Stomach (tissue), 4 donors: Measurements from ENCODE around the gene SHANK3.

ENCODE experiments used
- CTCF ChIP-seq, 7 experiments: fragments of 450-650 bp in 4 of 7; fragments of 200-600 bp in 3 of 7; sonication (generic) in 3 of 7; IDR thresholded peaks; one replicate each; pipeline ENCODE4 v1.5.1; 2016 to 2019; ENCODE audit warnings: antibody characterized with exemption in 7 of 7, control low read depth in 2 of 7, mild to moderate bottlenecking in 1 of 7
- EP300 ChIP-seq: sonication (generic); formaldehyde crosslinking; IDR thresholded peaks from one replicate; pipeline ENCODE4 v1.6.1; 2017; ENCODE audit warnings: antibody characterized with exemption
- POLR2A ChIP-seq, 4 donors: fragments of 450-650 bp; IDR thresholded peaks; one replicate each; pipeline ENCODE4 v1.6.1; 2016; ENCODE audit warnings: antibody characterized with exemption in 4 of 4, control low read depth in 2 of 4, mild to moderate bottlenecking in 1 of 4, moderate library complexity in 1 of 4

- TF ChIP-seq POLR2A (IDR thresholded peaks at IDR 0.05): no peak
- no peak for TF ChIP-seq CTCF (IDR thresholded peaks at IDR 0.05)
- TF ChIP-seq EP300: no peak
These were observed 46.9 kb upstream of the SHANK3 start for GRCh38 chr22:50625568-50626313.
